ENCODE results near the gene GFI1. TPM values are rescaled to one million over a fixed set of nuclear protein-coding genes. Genes with fewer than 3 reads are reported as not detected.

The GFI1 gene
- total and polyA plus RNA-seq, 2 donors (not counting 3 experiments of a cell fraction or from before 2014, with no cell fraction given): 0.11 to 0.22 TPM

DNA sequence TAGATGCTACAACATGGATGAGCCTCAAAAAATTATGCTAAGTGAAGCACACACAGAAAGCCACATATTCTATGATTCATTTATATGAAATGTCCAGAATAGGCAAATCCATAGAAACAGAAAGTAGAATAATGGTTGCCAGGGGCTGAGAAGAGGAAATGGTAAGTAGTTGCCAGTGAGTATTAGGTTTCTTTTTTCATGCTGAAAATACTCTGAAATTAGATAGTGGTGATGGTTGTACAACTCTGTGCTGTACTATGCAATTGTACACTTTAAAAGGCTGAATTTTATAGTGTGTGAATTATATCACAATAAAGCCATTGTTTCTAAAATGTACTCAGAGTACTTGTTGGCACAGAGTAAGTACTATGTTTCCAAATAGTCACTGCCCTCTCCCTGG, 15.5 kb upstream of the GFI1 start:
- H3K4me3 ChIP-seq (replicated peaks in 1 of 3; ENCODE audit: insufficient read depth in 1 of 3, low read depth in 1 of 3, low read length in 3 of 3): no peak overlapping the region
- CTCF ChIA-PET: interaction anchor here (0.6 kb wide), 1 partner anchor 99 kb away, joined by 3 read pairs; no protein-coding TSS in a partner anchor
- no peaks in the 10 kb centered on the region for H4K20me1 ChIP-seq (replicated peaks; ENCODE audit: control insufficient read depth, extremely low read depth, insufficient read depth, low read length)
- H3K9ac ChIP-seq (replicated peaks; ENCODE audit: extremely low read depth, insufficient read depth, low read length): no peak overlapping the region
- H3K4me2 ChIP-seq (ENCODE audit: insufficient read depth, low read length): no peak overlapping the region
- no peak for TF ChIP-seq MYC (IDR thresholded peaks at IDR 0.05; ENCODE audit: low read depth, low read length)
- TF ChIP-seq, protein P1, sequence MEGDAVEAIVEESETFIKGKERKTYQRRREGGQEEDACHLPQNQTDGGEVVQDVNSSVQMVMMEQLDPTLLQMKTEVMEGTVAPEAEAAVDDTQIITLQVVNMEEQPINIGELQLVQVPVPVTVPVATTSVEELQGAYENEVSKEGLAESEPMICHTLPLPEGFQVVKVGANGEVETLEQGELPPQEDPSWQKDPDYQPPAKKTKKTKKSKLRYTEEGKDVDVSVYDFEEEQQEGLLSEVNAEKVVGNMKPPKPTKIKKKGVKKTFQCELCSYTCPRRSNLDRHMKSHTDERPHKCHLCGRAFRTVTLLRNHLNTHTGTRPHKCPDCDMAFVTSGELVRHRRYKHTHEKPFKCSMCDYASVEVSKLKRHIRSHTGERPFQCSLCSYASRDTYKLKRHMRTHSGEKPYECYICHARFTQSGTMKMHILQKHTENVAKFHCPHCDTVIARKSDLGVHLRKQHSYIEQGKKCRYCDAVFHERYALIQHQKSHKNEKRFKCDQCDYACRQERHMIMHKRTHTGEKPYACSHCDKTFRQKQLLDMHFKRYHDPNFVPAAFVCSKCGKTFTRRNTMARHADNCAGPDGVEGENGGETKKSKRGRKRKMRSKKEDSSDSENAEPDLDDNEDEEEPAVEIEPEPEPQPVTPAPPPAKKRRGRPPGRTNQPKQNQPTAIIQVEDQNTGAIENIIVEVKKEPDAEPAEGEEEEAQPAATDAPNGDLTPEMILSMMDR (IDR thresholded peaks at IDR 0.05; ENCODE audit: extremely low read depth in 1 of 2, insufficient read depth in 1 of 2, low read depth in 1 of 2, low read length in 2 of 2): no peak
- TF ChIP-seq POLR2AphosphoS5 (IDR thresholded peaks at IDR 0.05; ENCODE audit: insufficient read depth, low read depth, low read length): no peak
- no peak for TF ChIP-seq JUN (IDR thresholded peaks at IDR 0.05; ENCODE audit: borderline replicate concordance, insufficient read depth, insufficient read length, low read depth)
- TF ChIP-seq EZH2 (IDR thresholded peaks at IDR 0.05; ENCODE audit: borderline replicate concordance, low read depth, low read length, severe bottlenecking): no peak
- no peak for TF ChIP-seq FOS (IDR thresholded peaks at IDR 0.05; ENCODE audit: borderline replicate concordance, insufficient read depth, low read length)
- no peak for TF ChIP-seq POLR2A (IDR thresholded peaks at IDR 0.05; ENCODE audit: low read depth, low read length)
- TF ChIP-seq GATA2 (IDR thresholded peaks at IDR 0.05; ENCODE audit: insufficient read depth, insufficient read length, low read depth, low read length): no peak
- TF ChIP-seq, protein P2, sequence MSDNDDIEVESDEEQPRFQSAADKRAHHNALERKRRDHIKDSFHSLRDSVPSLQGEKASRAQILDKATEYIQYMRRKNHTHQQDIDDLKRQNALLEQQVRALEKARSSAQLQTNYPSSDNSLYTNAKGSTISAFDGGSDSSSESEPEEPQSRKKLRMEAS (IDR thresholded peaks at IDR 0.05; ENCODE audit: insufficient read depth, insufficient read length): no peak
- H3K79me2 ChIP-seq (ENCODE audit: control insufficient read depth, insufficient read depth, low read length): no peaks in the 10 kb centered on the region
- no peaks in the 10 kb centered on the region for H3K27me3 ChIP-seq (ENCODE audit: control insufficient read depth in 2 of 2, insufficient read depth in 2 of 2, low read length in 2 of 2)
- intact Hi-C loops (cut with micrococcal nuclease): no loop called here
- H3K9me1 ChIP-seq (replicated peaks; ENCODE audit: control insufficient read depth, extremely low read depth, insufficient read depth, low read length): no peaks in the 10 kb centered on the region
- DNase-seq (ENCODE audit: low read depth, low spot score) (no peak), FAIRE-seq (no peak)
- no TSS peak for BruUV-seq (replicated peaks)
- H2AFZ ChIP-seq (ENCODE audit: low read depth, low read length): no peak overlapping the region
- H3K9me3 ChIP-seq (replicated peaks; ENCODE audit: control insufficient read depth, insufficient read depth, low read length): no peaks in the 10 kb centered on the region
- no peak overlapping the region for H3K27ac ChIP-seq (ENCODE audit: insufficient read depth, low read depth, low read length)
- POLR2A ChIA-PET: interaction anchor here (0.7 kb wide), 1 partner anchor 330 kb away, joined by 11 read pairs; no protein-coding TSS in a partner anchor
- H3K4me1 ChIP-seq (ENCODE audit: control insufficient read depth, extremely low read depth, insufficient read depth, low read length): no peaks in the 10 kb centered on the region
- no peaks in the 10 kb centered on the region for H3K36me3 ChIP-seq (ENCODE audit: control insufficient read depth in 2 of 2, extremely low read depth in 1 of 2, insufficient read depth in 2 of 2, low read length in 2 of 2)
- dilution Hi-C loops (cut with MboI; ENCODE audit: extremely low pct_ligation_motif_present, low sequenced_read_pairs): no loop called here
